ENCODE data around the gene IL4R.

GRCh38 chr16:27287051-27287811 is 26.5 kb upstream of the IL4R start:
- TF ChIP-seq CTCF (IDR thresholded peaks at IDR 0.05) (no peak), POLR2A (IDR thresholded peaks at IDR 0.05) (no peak)

Measured in testis (tissue), 2 donors.